CD4-positive, alpha-beta T cell treated with Interleukin-2 at 100 ng/mL for 4 hours (primary cell): ENCODE measurements around the gene PDE7B.

Experiments used
- DNase-seq: peaks from one replicate; pipeline ENCODE4 v3.0.0-alpha.2; 2020; ENCODE audit warnings: low spot score

Gene PDE7B

GRCh38 chr6:135851442-135852271, at the start of gene PDE7B:
TSS of gene PDE7B (plus strand) at chr6:135851701.
- DNase-seq: peak; percentile 24

GRCh38 chr6:135801755-135802465, 49.6 kb upstream of the PDE7B start:
- no peak for DNase-seq

- no peak for DNase-seq
These were observed 41.0 kb upstream of the PDE7B start for GRCh38 chr6:135810486-135810885.

- DNase-seq: no peak
These were observed 40.3 kb upstream of the PDE7B start for GRCh38 chr6:135811170-135811569.

DNA sequence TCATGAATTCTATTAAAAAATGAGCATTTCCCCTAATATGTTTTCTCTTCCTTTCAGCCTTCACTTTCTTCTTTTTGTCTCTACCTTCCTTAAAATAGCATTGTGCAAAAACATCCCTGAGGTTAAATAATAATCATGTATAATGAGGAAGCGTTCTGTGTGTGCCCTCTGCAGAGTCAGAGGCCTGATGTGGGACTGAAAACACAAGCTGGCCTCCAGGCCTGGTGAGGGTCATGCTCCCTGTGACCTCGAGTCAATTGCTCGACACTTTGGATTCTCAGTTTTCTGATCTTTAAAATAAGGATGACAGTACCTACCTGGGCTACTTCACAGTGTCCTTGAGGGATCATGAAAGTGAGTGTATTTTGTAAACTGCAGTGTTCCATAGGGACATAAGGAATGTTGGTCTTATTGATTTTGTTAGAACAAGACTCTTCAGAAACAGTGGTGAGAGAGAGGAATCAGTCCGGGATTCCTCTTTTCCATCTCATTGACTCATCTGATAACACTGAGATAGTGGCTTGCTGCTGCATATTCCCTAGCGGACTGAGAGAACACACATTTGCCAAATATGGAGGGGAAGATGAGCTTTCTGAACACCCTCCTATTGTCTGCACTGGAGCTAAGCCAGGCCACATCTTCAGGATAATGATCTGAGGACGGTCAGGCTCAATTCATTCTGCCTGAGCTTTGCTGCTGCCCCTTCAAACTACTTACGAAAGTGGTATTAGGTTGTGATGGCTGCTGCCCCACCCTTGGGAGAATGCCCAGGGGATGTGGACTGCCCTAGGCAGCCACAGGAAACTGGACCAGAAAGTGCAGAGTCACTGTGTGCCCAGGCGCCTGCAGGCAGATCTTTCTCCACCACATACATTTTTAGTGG, 39.6 kb upstream of the PDE7B start:
- no peak for DNase-seq

DNA sequence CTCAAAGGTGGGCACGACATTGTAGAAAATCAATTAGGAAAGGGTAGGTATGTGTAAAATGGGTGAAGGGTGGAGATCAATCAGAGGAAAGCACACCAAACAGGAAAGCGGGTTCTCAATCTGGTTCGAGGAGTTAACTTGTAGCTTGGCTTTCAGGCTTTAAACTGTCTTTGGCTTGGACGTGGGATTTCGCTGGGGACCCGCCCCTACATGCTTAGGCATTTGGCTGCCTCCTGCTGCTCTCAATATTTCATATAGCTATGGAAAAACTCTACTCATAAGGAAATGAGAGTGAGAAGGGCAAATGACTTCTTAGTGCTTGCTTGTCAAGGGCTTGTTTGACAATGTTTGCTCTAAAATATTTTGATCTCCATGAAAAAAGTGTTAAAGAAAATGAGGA, 38.1 kb upstream of the PDE7B start:
- DNase-seq: no peak

GRCh38 chr6:135814043-135814442, 37.5 kb upstream of the PDE7B start:
- no peak for DNase-seq

DNA sequence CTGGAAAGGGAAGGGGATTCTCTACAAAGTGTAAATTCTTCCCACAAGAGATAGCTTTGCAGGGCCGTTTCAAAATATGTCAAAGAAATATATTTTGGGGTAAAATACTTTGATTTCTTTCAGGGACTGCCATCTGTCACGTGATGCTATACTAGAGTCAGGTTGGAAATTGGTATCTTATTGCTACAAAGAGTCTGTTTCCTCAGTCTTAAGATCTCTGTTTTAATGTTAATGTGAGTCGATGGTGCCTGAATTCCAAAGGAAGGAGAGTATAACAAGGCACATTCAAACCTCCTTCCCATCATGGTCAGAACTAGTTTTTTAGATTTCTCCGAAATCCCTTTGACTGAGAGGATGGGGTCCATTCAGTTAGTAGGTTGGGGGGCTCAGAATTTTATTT, 36.3 kb upstream of the PDE7B start:
- DNase-seq: no peak

DNA sequence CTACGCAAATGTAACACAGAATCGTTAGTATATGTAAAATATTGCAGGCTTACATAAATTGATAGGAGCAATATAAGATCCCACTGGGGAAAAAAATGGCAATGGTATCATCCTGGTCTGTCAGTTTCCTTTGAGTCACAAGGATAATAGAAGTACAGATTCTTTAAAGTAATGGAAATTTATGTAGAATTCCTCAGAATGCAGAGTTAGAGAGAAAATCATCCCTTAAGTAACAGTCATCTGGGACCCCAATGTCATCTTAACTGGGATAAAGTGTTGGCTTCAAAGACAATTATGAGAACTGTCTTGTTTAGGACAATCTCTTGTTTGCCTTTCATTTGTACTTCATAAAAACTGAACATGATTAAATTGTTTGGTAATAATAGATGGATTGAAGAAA, 34.5 kb upstream of the PDE7B start:
- no peak for DNase-seq

- DNase-seq: no peak
These were observed 31.8 kb upstream of the PDE7B start for GRCh38 chr6:135819665-135820064.

DNA sequence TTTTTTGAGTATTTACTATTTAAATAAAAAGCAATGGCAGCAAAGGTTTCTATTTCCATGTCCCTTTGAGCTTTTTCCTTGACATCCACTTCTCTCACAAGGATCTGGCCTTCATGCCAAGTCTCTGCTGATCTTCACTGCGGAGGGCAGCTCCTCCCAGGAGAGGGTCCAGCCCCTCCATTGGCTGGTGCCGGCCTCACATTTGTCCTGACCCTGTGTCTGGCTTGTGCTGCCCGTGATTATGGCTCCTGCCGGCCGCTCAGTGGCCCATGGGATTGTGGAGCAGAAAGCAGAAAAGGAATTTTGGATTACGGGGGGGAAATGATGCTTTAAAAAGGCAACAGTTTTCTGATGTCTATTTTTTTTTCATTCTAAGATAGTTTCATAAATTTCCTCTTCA, 31.2 kb upstream of the PDE7B start:
- no peak for DNase-seq

- DNase-seq: no peak
These were observed 27.6 kb upstream of the PDE7B start for GRCh38 chr6:135823851-135824250.

GRCh38 chr6:135826236-135826804, 25.2 kb upstream of the PDE7B start:
- no peak for DNase-seq

DNA sequence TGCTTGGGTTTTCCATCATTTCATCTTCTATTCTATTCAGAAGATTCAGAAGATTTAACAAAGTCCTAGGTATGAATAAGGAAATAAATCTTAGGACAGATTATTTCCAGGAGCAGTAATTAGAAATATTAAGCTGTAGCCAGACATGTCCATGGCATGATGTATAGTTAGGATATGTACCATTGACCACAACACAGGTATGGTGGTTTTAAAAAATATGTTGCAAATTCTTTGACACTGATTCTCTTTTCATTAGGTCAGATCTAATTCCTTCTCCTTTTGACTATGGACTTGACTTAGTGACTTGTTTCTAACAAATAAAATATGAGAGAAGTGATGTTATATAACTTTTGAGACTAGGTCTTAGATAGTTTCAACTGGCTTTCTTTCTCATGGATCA, 23.5 kb upstream of the PDE7B start:
- DNase-seq: no peak

GRCh38 chr6:135830452-135830881, 21.0 kb upstream of the PDE7B start:
- DNase-seq: no peak

DNA sequence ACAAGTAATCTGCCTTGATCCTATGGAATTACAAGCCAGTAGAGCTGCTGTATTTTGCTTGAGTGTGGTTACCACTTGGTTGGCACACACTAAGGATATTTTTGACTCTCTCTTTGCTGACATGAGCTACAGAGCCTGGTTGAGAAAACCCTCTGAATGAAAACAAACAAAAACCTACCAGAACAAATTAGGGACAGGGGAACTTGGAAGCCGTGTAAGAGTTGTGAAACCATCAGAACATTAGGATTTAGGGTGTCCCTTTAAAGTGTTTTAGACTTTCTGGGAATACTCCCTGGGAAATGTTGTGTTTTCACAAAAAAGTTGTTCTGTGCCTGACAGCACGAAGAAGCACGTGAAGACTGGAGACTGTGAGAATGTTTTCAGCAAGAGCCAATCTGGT, 20.5 kb upstream of the PDE7B start:
- no peak for DNase-seq

- no peak for DNase-seq
These were observed 19.3 kb upstream of the PDE7B start for GRCh38 chr6:135832166-135832565.

GRCh38 chr6:135833771-135834170, 17.7 kb upstream of the PDE7B start:
- no peak for DNase-seq

DNA sequence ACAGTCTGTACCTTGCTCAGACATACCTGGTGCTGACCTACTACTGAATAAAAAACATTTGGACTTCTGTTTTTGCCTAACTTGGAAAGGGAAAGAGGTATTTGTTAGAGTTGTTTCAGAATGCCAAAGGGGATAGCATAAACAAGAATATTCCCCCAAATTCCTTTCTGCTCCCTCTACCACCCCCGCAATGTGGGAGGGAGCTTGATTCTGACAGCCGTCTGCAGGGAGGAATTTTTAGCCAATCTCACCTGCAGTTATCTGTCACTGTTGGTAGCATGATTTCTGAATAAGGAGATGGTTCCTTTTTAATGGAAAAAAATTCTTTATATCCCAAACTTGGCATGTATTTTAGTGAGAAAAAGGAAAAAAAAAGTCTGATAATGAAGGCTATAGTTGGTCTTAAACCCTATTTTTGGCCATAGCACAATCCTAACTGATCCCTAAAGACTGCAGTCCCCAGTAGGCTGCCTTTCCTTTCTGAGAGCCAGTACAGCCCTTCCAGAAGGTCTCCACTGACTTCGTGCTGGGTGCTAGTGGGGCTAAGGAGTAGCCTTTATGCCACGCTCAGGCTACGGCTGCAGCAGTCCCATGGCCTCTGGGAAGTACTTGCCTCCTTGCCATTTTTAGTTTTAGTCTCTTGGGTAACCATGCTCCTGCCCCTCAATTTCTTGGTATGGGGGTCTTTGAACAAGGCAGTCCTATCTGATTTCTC, 13.6 kb upstream of the PDE7B start:
- DNase-seq: no peak

- no peak for DNase-seq
These were observed 12.4 kb upstream of the PDE7B start for GRCh38 chr6:135839121-135839520.

GRCh38 chr6:135842618-135843392, 8.7 kb upstream of the PDE7B start:
- DNase-seq: no peak
